Vagina (tissue), 2 donors: Measurements from ENCODE around the gene NFKBIA.

Source experiments
- CTCF ChIP-seq, 3 experiments: fragments of 450-650 bp in 2 of 3; fragments of 200-600 bp in 1 of 3; sonication (generic) in 1 of 3; IDR thresholded peaks; one replicate each; pipeline ENCODE4 v1.5.1; 2017 to 2019; ENCODE audit warnings: antibody characterized with exemption in 3 of 3, mild to moderate bottlenecking in 2 of 3, moderate library complexity in 2 of 3
- POLR2AphosphoS5 ChIP-seq, 2 donors: sonication (generic); formaldehyde crosslinking; IDR thresholded peaks; one replicate each; pipeline ENCODE4 v1.9.0; 2017; ENCODE audit warnings: antibody characterized with exemption in 2 of 2, mild to moderate bottlenecking in 2 of 2, low read depth in 1 of 2; ENCODE audit not compliant: insufficient read depth in 1 of 2

GRCh38 chr14:35386673-35387125 is 17.9 kb downstream of the NFKBIA start:
- TF ChIP-seq CTCF (IDR thresholded peaks at IDR 0.05) (no peak), POLR2AphosphoS5 (IDR thresholded peaks at IDR 0.05; ENCODE audit: insufficient read depth in 1 of 2, low read depth in 1 of 2) (no peak)
